Upper lobe of left lung (tissue), 6 donors: ENCODE results near the gene IGSF9. TPM values are rescaled to one million over a fixed set of nuclear protein-coding genes. Genes with fewer than 3 reads are reported as not detected.

Source experiments
- ATAC-seq, 2 donors: fragments of 200-7000 bp; cut with Tn5 transposase; one replicate each; pipeline ENCODE4 v1.9.1; 2022; ENCODE audit warnings: mild to moderate bottlenecking in 2 of 2, moderate library complexity in 2 of 2; ENCODE audit not compliant: low FRiP score in 2 of 2
- DNase-seq, 2 donors: peaks; one replicate each; pipeline ENCODE4 v3.0.0-alpha.2; 2019 to 2020
- H3K27ac ChIP-seq, 4 donors: fragments of 200-600 bp; sonication (generic); one replicate each; pipeline ENCODE4 v1.5.1; 2016 to 2019
- H3K27me3 ChIP-seq, 4 donors: fragments of 200-600 bp; sonication (generic); one replicate each; pipeline ENCODE4 v1.5.1; 2017 to 2019
- H3K36me3 ChIP-seq, 4 donors: fragments of 200-600 bp; sonication (generic); one replicate each; pipeline ENCODE4 v1.5.1; 2016 to 2019
- H3K4me1 ChIP-seq, 4 donors: fragments of 200-600 bp; sonication (generic); one replicate each; pipeline ENCODE4 v1.5.1; 2018 to 2019
- H3K4me3 ChIP-seq, 4 donors: fragments of 200-600 bp; sonication (generic); one replicate each; pipeline ENCODE4 v1.5.1; 2017 to 2019; ENCODE audit warnings: mild to moderate bottlenecking in 2 of 4, moderate library complexity in 1 of 4
- H3K9me3 ChIP-seq, 4 donors: fragments of 200-600 bp; sonication (generic); one replicate each; pipeline ENCODE4 v1.5.1; 2018 to 2019
- CTCF ChIP-seq, 6 experiments: fragments of 450-650 bp in 4 of 6; fragments of 200-600 bp in 2 of 6; sonication (generic) in 2 of 6; IDR thresholded peaks; one replicate each; pipeline ENCODE4 v1.5.1; 2016 to 2019; ENCODE audit warnings: antibody characterized with exemption in 6 of 6
- EP300 ChIP-seq, 4 donors: sonication (generic); formaldehyde crosslinking; IDR thresholded peaks; one replicate each; pipeline ENCODE4 v1.5.1; 2017; ENCODE audit warnings: antibody characterized with exemption in 4 of 4, control low read depth in 2 of 4
- POLR2A ChIP-seq, 4 donors: fragments of 450-650 bp; IDR thresholded peaks; one replicate each; pipeline ENCODE4 v1.5.1; 2016 to 2017; ENCODE audit warnings: antibody characterized with exemption in 4 of 4, mild to moderate bottlenecking in 2 of 4
- POLR2AphosphoS5 ChIP-seq, 2 donors: sonication (generic); formaldehyde crosslinking; IDR thresholded peaks; one replicate each; pipeline ENCODE4 v1.5.1; 2017; ENCODE audit warnings: antibody characterized with exemption in 2 of 2
- WGBS, 2 donors: methylation state at CpG; one replicate each; pipeline ENCODE4 v1.1.5; 2017 to 2018; 5-methylcytosine and 5-hydroxymethylcytosine counted together
- total RNA-seq, 6 donors: library from RNA; depleted of rRNA in 4 of 6; stranded (reverse); fragments of >200 nt in 4 of 6; gene quantifications; one replicate each; pipeline versions ENCODE4 v1.1.0 to v1.2.1, GENCODE V29; 2016 to 2021
- donor health status: DM: no; HTN: no; CAD: no; lungs with moderate emphysema.
- donor health status: DM: no; HTN: yes; CAD: no; lungs with severe emphysema.

The IGSF9 gene
- total RNA-seq, 6 donors from 2014 or later: 0.55 to 2.3 (median 1.5) TPM

- Histone ChIP-seq H3K27ac (no peak overlapping the region), H3K4me3 (no peak overlapping the region), H3K27me3 (no peaks in the 10 kb centered on the region), H3K4me1 (peaks cover 12 to 26% (median 18%) of the 10 kb centered on the region in 4 donors), H3K9me3 (no peaks in the 10 kb centered on the region), H3K36me3 (no peaks in the 10 kb centered on the region)
- peak; percentile 86 to 90 for ATAC-seq
- WGBS, 2 donors: 36 to 96% methylated on average over 4 to 16 of the region's 16 CpGs
- TF ChIP-seq EP300 (IDR thresholded peaks at IDR 0.05) (no peak), CTCF (IDR thresholded peaks at IDR 0.05) (peak; percentile 97 to 99 (median 99))
- DNase-seq: peak; percentile 77 to 85
Measured at GRCh38 chr1:159936273-159936904, 9.0 kb downstream of the IGSF9 start.

- no peak for TF ChIP-seq POLR2A (IDR thresholded peaks at IDR 0.05)
- TF ChIP-seq POLR2AphosphoS5 (IDR thresholded peaks at IDR 0.05): no peak
- TF ChIP-seq EP300 (IDR thresholded peaks at IDR 0.05): no peak
- no peak for TF ChIP-seq CTCF (IDR thresholded peaks at IDR 0.05)
Measured at GRCh38 chr1:159935719-159936272, 9.6 kb downstream of the IGSF9 start.

DNA sequence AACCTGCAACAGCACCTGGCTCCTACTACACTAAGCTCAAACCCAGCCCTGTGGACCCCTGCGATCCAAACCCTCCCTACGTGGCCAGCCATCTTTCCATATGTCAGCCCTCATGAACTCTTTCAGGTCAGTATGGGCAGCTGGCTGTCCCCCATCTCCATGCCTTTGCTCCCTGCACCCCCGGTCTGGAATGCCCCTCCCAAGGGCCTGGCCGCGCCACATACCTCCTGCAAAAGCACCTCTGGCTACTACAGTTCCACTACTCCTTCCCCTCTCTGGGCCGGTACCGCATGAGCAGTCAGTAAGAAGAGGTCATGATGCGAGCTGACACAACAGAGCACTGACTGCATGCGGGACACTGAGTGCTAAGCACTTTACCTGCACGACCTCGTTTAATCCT is 10.1 kb downstream of the IGSF9 start:
- Histone ChIP-seq H3K27ac (no peak overlapping the region), H3K27me3 (no peaks in the 10 kb centered on the region), H3K36me3 (no peaks in the 10 kb centered on the region), H3K4me3 (no peak overlapping the region), H3K9me3 (no peaks in the 10 kb centered on the region), H3K4me1 (peaks cover 12 to 26% (median 18%) of the 10 kb centered on the region in 4 donors)
- WGBS, 2 donors: 90 to 92% methylated on average over 11 of the region's 11 CpGs
- ATAC-seq (no peak), DNase-seq (no peak)
- no peak for TF ChIP-seq POLR2AphosphoS5 (IDR thresholded peaks at IDR 0.05)
- no peak for TF ChIP-seq POLR2A (IDR thresholded peaks at IDR 0.05)
- no peak for TF ChIP-seq EP300 (IDR thresholded peaks at IDR 0.05)
- TF ChIP-seq CTCF (IDR thresholded peaks at IDR 0.05): no peak

More at GRCh38 chr1:159935719-159936272, 9.6 kb downstream of the IGSF9 start:
- DNase-seq: no peak
- WGBS, 2 donors: 51 to 67% methylated on average over 3 to 4 of the region's 4 CpGs
- peak in 1 of 2 donors; percentile 51 for ATAC-seq
- H3K27ac ChIP-seq: no peak overlapping the region
- H3K9me3 ChIP-seq: no peaks in the 10 kb centered on the region
- H3K27me3 ChIP-seq: no peaks in the 10 kb centered on the region
- H3K4me1 ChIP-seq: peaks cover 12 to 26% (median 18%) of the 10 kb centered on the region in 4 donors
- no peak overlapping the region for H3K4me3 ChIP-seq
- no peaks in the 10 kb centered on the region for H3K36me3 ChIP-seq

- Histone ChIP-seq H3K4me3 (no peak overlapping the region), H3K27ac (no peak overlapping the region), H3K27me3 (no peaks in the 10 kb centered on the region), H3K9me3 (no peaks in the 10 kb centered on the region), H3K4me1 (peaks cover 12 to 26% (median 18%) of the 10 kb centered on the region in 4 donors), H3K36me3 (no peaks in the 10 kb centered on the region)
- peak in 1 of 2 donors; percentile 70 for DNase-seq
- WGBS, 2 donors: 90 to 95% methylated on average over 8 to 13 of the region's 14 CpGs
- no peak for TF ChIP-seq EP300 (IDR thresholded peaks at IDR 0.05)
- TF ChIP-seq CTCF (IDR thresholded peaks at IDR 0.05): no peak
- TF ChIP-seq POLR2A (IDR thresholded peaks at IDR 0.05): no peak
- no peak for TF ChIP-seq POLR2AphosphoS5 (IDR thresholded peaks at IDR 0.05)
- ATAC-seq: no peak
Measured at GRCh38 chr1:159934136-159935039, 11.0 kb downstream of the IGSF9 start.
